Erythroblast (primary cell): ENCODE data around the gene LILRB5.

ENCODE experiments used
- GATA1 ChIP-seq: IDR thresholded peaks from 2 replicates; pipeline ENCODE4 v1.6.1; 2011; ENCODE audit warnings: low read depth, mild to moderate bottlenecking, control low read depth, low read length, moderate library complexity
- POLR2A ChIP-seq: IDR thresholded peaks from 2 replicates; pipeline ENCODE4 v1.6.1; 2011; ENCODE audit warnings: mild to moderate bottlenecking, low read length

DNA sequence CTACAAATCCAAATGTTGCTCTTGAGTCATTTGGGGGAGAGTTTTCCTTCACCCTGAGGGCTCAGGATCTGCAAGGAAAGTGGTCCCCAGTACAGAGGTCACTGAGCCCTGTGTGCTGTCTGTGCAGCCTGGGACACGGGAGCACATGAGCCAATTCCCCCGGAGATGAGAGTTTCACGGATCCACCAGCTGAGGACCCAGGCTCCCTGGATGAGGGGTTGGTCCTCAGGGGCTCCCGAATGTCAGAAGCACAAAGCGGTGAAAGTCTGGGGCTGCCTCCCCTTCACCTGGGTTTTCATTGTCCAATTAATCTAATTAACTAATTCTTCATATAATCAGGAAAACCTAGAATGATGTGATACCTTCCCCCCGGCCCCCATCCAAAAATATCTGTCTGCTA, 37.5 kb upstream of the LILRB5 start:
- TF ChIP-seq POLR2A (no peak), GATA1 (no peak)
